K562 (cell line): ENCODE results near the gene CIAO2A. TPM values are rescaled to one million over a fixed set of nuclear protein-coding genes. Genes with fewer than 3 reads are reported as not detected.
A peak's percentile ranks its signal among the peaks of the same experiment; 100 is the strongest.

Source experiments
- HDAC1 ChIP-seq, 2 experiments: fragments of 450-650 bp; IDR thresholded peaks; 2 replicates each; pipeline ENCODE4 v1.6.1; 2016 to 2017; ENCODE audit warnings: inconsistent platforms in 1 of 2, mild to moderate bottlenecking in 1 of 2, moderate library complexity in 1 of 2
- HNRNPL ChIP-seq: fragments of 200-400 bp; formaldehyde crosslinking; IDR thresholded peaks from 2 replicates; pipeline ENCODE4 v1.6.1; 2017; ENCODE audit warnings: low read depth, mild to moderate bottlenecking, low read length
- ID3 ChIP-seq, 2 experiments: fragments of 250-450 bp in 1 of 2; fragments of 450-650 bp in 1 of 2; sonication (Bioruptor Pico) in 1 of 2; IDR thresholded peaks; 2 replicates each; pipeline versions ENCODE4 v1.6.1 to v1.8.0; 2016 to 2021; ENCODE audit warnings: mild to moderate bottlenecking in 2 of 2, moderate library complexity in 2 of 2, missing compliant biosample characterization in 1 of 2, missing genetic modification characterization in 1 of 2
- KDM1A ChIP-seq, 2 experiments: fragments of 450-650 bp; IDR thresholded peaks; 2 replicates each; pipeline ENCODE4 v1.6.1; 2016; ENCODE audit warnings: mild to moderate bottlenecking in 2 of 2
- MEF2A ChIP-seq: IDR thresholded peaks from 2 replicates; pipeline ENCODE4 v1.6.1; 2011; ENCODE audit warnings: low read depth, mild to moderate bottlenecking, low read length, moderate library complexity; ENCODE audit not compliant: control insufficient read depth
- MXI1 ChIP-seq: IDR thresholded peaks from 2 replicates; pipeline ENCODE4 v1.6.1; 2011; ENCODE audit warnings: low read depth, mild to moderate bottlenecking, improper control_type of control experiment, low read length
- NFATC3 ChIP-seq: fragments of 450-650 bp; IDR thresholded peaks from 2 replicates; pipeline ENCODE4 v1.6.1; 2017; ENCODE audit warnings: mild to moderate bottlenecking
- POLR2B ChIP-seq: fragments of 450-650 bp; IDR thresholded peaks from 2 replicates; pipeline ENCODE4 v1.6.1; 2018; ENCODE audit warnings: low read depth; ENCODE audit not compliant: partially characterized antibody
- PTTG1 ChIP-seq: fragments of 450-650 bp; IDR thresholded peaks from 2 replicates; pipeline ENCODE4 v1.6.1; 2016; ENCODE audit warnings: low read depth, mild to moderate bottlenecking, missing genetic modification characterization, missing compliant biosample characterization
- RNF2 ChIP-seq: sonication (generic); IDR thresholded peaks from 2 replicates; pipeline ENCODE4 v1.6.1; 2016
- ZBTB40 ChIP-seq, 2 experiments: fragments of 450-650 bp in 1 of 2; sonication (generic) in 1 of 2; formaldehyde crosslinking in 1 of 2; IDR thresholded peaks; 2 replicates each; pipeline versions ENCODE4 v1.7.1 to v1.9.0; 2016 to 2022; ENCODE audit warnings: inconsistent platforms in 1 of 2, mild to moderate bottlenecking in 1 of 2, missing genetic modification reagents in 1 of 2
- ZNF175 ChIP-seq: fragments of 200-800 bp; sonication (Bioruptor generic); IDR thresholded peaks from 2 replicates; pipeline ENCODE4 v1.6.1; 2016; ENCODE audit warnings: low read depth, mild to moderate bottlenecking, missing genetic modification characterization, missing compliant biosample characterization
- ZNF282 ChIP-seq: sonication (generic); formaldehyde crosslinking; IDR thresholded peaks from 2 replicates; pipeline ENCODE4 v1.8.1; 2023; ENCODE audit warnings: missing genetic modification reagents
- ZNF668 ChIP-seq: fragments of 250-450 bp; sonication (Bioruptor Pico); IDR thresholded peaks from 2 replicates; pipeline ENCODE4 v1.8.0; 2022; ENCODE audit warnings: mild to moderate bottlenecking, inconsistent platforms
- ZNF79 ChIP-seq: fragments of 250-450 bp; sonication (Bioruptor Pico); IDR thresholded peaks from 2 replicates; pipeline ENCODE4 v1.4.0; 2020; ENCODE audit warnings: low read depth, mild to moderate bottlenecking, moderate library complexity
- polyA plus RNA-seq, 8 experiments: library from polyadenylated mRNA; depleted of rRNA in 4 of 8; stranded (reverse) in 5 of 8; unstranded in 3 of 8; fragments of >200 nt; fragmentation: Nextera tagmentation in 2 of 8; fragmentation: Illumina TruSeq in 1 of 8; extraction: Ambion mirVana in 2 of 8; extraction: Trizol in 1 of 8; gene quantifications; 2 replicates each; pipeline versions ENCODE4 v1.2.1 to v1.2.3, GENCODE V29; 2011 to 2014; ENCODE audit warnings: inconsistent platforms in 1 of 8, missing spikeins in 1 of 8
- total RNA-seq, 7 experiments: library from RNA; depleted of rRNA in 6 of 7; stranded (reverse); fragments of >200 nt in 6 of 7; fragmentation: Illumina TruSeq in 2 of 7; extraction: Trizol in 2 of 7; gene quantifications; 2 replicates each; pipeline versions ENCODE4 v1.2.1 to v1.2.3, GENCODE V29; 2011 to 2021; ENCODE audit warnings: low replicate concordance in 1 of 7

Gene CIAO2A
- total and polyA plus RNA-seq, 9 of the 15 experiments (the other 6 are each of a cell fraction or from before 2014, with no cell fraction given): 161 to 429 (median 313) TPM

- TF ChIP-seq ZBTB40 (IDR thresholded peaks at IDR 0.05): 0 out of 2 replicates have a peak, but pooled peaks have one; percentile 44
- TF ChIP-seq ZBTB40 (CRISPR knock-in tag; IDR thresholded peaks at IDR 0.05): no peak
- TF ChIP-seq ZNF175 (CRISPR knock-in tag): peak; percentile 80
- TF ChIP-seq HNRNPL: no peak
- TF ChIP-seq MXI1: no peak
- TF ChIP-seq RNF2: no peak
- TF ChIP-seq HDAC1 (IDR thresholded peaks at IDR 0.05): no peak
- no peak for TF ChIP-seq ZNF79 (CRISPR knock-in tag)
- TF ChIP-seq ZNF668: no peak
- no peak for TF ChIP-seq ID3 (CRISPR knock-in tag; IDR thresholded peaks at IDR 0.05)
- peak; percentile 12; the same call in 1 of the 2 replicates for TF ChIP-seq ID3 (tag; IDR thresholded peaks at IDR 0.05)
- TF ChIP-seq NFATC3: no peak
- no peak for TF ChIP-seq KDM1A (IDR thresholded peaks at IDR 0.05)
- TF ChIP-seq PTTG1: no peak
- no peak for TF ChIP-seq MEF2A
- TF ChIP-seq POLR2B: no peak
- no peak for TF ChIP-seq ZNF282 (CRISPR knock-in tag)
Observed at GRCh38 chr15:64070965-64071851, 22.4 kb downstream of the CIAO2A start (continued).
